Gastroesophageal sphincter (tissue), 4 donors: ENCODE measurements around the gene ZBTB17. TPM values are rescaled to one million over a fixed set of nuclear protein-coding genes. Genes with fewer than 3 reads are reported as not detected.

ENCODE experiments used
- ATAC-seq: fragments of 150-250 bp; one replicate; pipeline ENCODE4 v1.9.1; 2016; ENCODE audit warnings: mild to moderate bottlenecking, moderate library complexity
- H3K27ac ChIP-seq, 4 donors: fragments of 200-600 bp; sonication (generic) in 3 of 4; 1 replicate in 3 of 4; 2 replicates in 1 of 4; pipeline ENCODE4 v1.5.1; 2016 to 2019
- H3K27me3 ChIP-seq: fragments of 200-600 bp; sonication (generic); one replicate; pipeline ENCODE4 v1.5.1; 2019
- H3K36me3 ChIP-seq, 2 donors: fragments of 200-600 bp; sonication (generic); one replicate each; pipeline ENCODE4 v1.5.1; 2019; ENCODE audit warnings: control low read depth in 1 of 2
- H3K4me1 ChIP-seq, 3 donors: fragments of 200-600 bp; sonication (generic); 1 replicate in 2 of 3; 2 replicates in 1 of 3; pipeline ENCODE4 v1.5.1; 2016 to 2019; ENCODE audit warnings: control low read depth in 2 of 3
- H3K4me3 ChIP-seq, 2 donors: fragments of 200-600 bp; sonication (generic); one replicate each; pipeline ENCODE4 v1.5.1; 2019; ENCODE audit warnings: mild to moderate bottlenecking in 1 of 2, moderate library complexity in 1 of 2
- H3K9me3 ChIP-seq, 3 donors: fragments of 200-600 bp; sonication (generic); one replicate each; pipeline ENCODE4 v1.5.1; 2017 to 2019; ENCODE audit warnings: control low read depth in 2 of 3
- CTCF ChIP-seq, 4 experiments: fragments of 200-600 bp in 2 of 4; fragments of 450-650 bp in 2 of 4; sonication (generic) in 1 of 4; IDR thresholded peaks; one replicate each; pipeline ENCODE4 v1.5.1; 2017 to 2019; ENCODE audit warnings: antibody characterized with exemption in 4 of 4, mild to moderate bottlenecking in 2 of 4, moderate library complexity in 2 of 4
- EP300 ChIP-seq: sonication (generic); formaldehyde crosslinking; IDR thresholded peaks from one replicate; pipeline ENCODE4 v1.6.1; 2017; ENCODE audit warnings: antibody characterized with exemption, mild to moderate bottlenecking
- POLR2A ChIP-seq, 2 donors: fragments of 450-650 bp; IDR thresholded peaks; one replicate each; pipeline ENCODE4 v1.6.1; 2017; ENCODE audit warnings: antibody characterized with exemption in 2 of 2, mild to moderate bottlenecking in 2 of 2, moderate library complexity in 1 of 2
- POLR2AphosphoS5 ChIP-seq: sonication (generic); formaldehyde crosslinking; IDR thresholded peaks from one replicate; pipeline ENCODE4 v1.6.1; 2017; ENCODE audit warnings: antibody characterized with exemption
- WGBS, 2 donors: methylation state at CpG; one replicate each; pipeline ENCODE4 v1.1.5; 2018; ENCODE audit warnings: low coverage in 1 of 2; 5-methylcytosine and 5-hydroxymethylcytosine counted together
- total RNA-seq, 4 donors: library from RNA; depleted of rRNA; stranded (reverse); fragments of >200 nt; gene quantifications; one replicate each; pipeline ENCODE4 v1.1.0, GENCODE V29; 2016

The ZBTB17 gene
- total RNA-seq, 4 donors from 2014 or later = 24.0 to 65.7 (median 29.0) TPM

GRCh38 chr1:16020325-16020724 is 44.4 kb upstream of the ZBTB17 start:
- no peak for ATAC-seq
- WGBS, 2 donors = 48% methylated on average over 3 of the region's 6 CpGs; no CpG with 5 or more reads in 1 of the 2 donors
- Histone ChIP-seq H3K4me3 (no peak overlapping the region), H3K36me3 (no peaks in the 10 kb centered on the region), H3K9me3 (no peaks in the 10 kb centered on the region), H3K4me1 (peaks cover 18 to 69% (median 30%) of the 10 kb centered on the region in 3 donors), H3K27me3 (no peaks in the 10 kb centered on the region), H3K27ac (peak overlapping the region; percentile 86 to 95 (median 92))
- no peak for TF ChIP-seq POLR2A (IDR thresholded peaks at IDR 0.05)
- no peak for TF ChIP-seq CTCF (IDR thresholded peaks at IDR 0.05)
- TF ChIP-seq POLR2AphosphoS5 = no peak
- TF ChIP-seq EP300 = no peak

GRCh38 chr1:16019644-16020277 is 43.9 kb upstream of the ZBTB17 start:
- no CpG with 5 or more reads among the region's 9 CpGs for WGBS, 2 donors
- Histone ChIP-seq H3K36me3 (no peaks in the 10 kb centered on the region), H3K4me3 (no peak overlapping the region), H3K4me1 (peaks cover 18 to 75% (median 33%) of the 10 kb centered on the region in 3 donors), H3K27me3 (no peaks in the 10 kb centered on the region), H3K9me3 (no peaks in the 10 kb centered on the region), H3K27ac (peak overlapping the region; percentile 86 to 95 (median 92))
- no peak for ATAC-seq
- no peak for TF ChIP-seq POLR2AphosphoS5

- 43% methylated on average over 5 of the region's 23 CpGs; no CpG with 5 or more reads in 1 of the 2 donors for WGBS, 2 donors
- H3K9me3 ChIP-seq = no peaks in the 10 kb centered on the region
- no peak for ATAC-seq
- no peaks in the 10 kb centered on the region for H3K36me3 ChIP-seq
- TF ChIP-seq POLR2AphosphoS5 = no peak
- TF ChIP-seq CTCF (IDR thresholded peaks at IDR 0.05) = no peak
- TF ChIP-seq EP300 = no peak
- TF ChIP-seq POLR2A (IDR thresholded peaks at IDR 0.05) = no peak
- no peaks in the 10 kb centered on the region for H3K27me3 ChIP-seq
- H3K27ac ChIP-seq = peak overlapping the region; percentile 86 to 95 (median 92)
- peaks cover 18 to 83% (median 33%) of the 10 kb centered on the region in 3 donors for H3K4me1 ChIP-seq
- H3K4me3 ChIP-seq = peak overlapping the region in 1 of 2 donors; percentile 66
These were observed 43.1 kb upstream of the ZBTB17 start for GRCh38 chr1:16018749-16019643.

- WGBS, 2 donors = 30% methylated on average over 2 of the region's 4 CpGs; no CpG with 5 or more reads in 1 of the 2 donors
- ATAC-seq = peak; percentile 26
- no peaks in the 10 kb centered on the region for H3K9me3 ChIP-seq
- H3K27ac ChIP-seq = peak overlapping the region; percentile 86 to 95 (median 92)
- no peaks in the 10 kb centered on the region for H3K27me3 ChIP-seq
- no peaks in the 10 kb centered on the region for H3K36me3 ChIP-seq
- peaks cover 18 to 90% (median 38%) of the 10 kb centered on the region in 3 donors for H3K4me1 ChIP-seq
- no peak for TF ChIP-seq POLR2A (IDR thresholded peaks at IDR 0.05)
- TF ChIP-seq EP300 = no peak
- peak overlapping the region in 1 of 2 donors; percentile 66 for H3K4me3 ChIP-seq
These were observed 42.4 kb upstream of the ZBTB17 start for GRCh38 chr1:16018308-16018707.

GRCh38 chr1:16017461-16018303 is 41.8 kb upstream of the ZBTB17 start, which contains the start of gene HSPB7:
TSS of gene HSPB7 (minus strand) at chr1:16018043. CDS start at chr1:16017963, 80 bp downstream.
- peaks cover 18 to 96% (median 43%) of the 10 kb centered on the region in 3 donors for H3K4me1 ChIP-seq
- H3K27me3 ChIP-seq = no peaks in the 10 kb centered on the region
- peak within 1 kb of the TSS; percentile 46 to 66 for H3K4me3 ChIP-seq
- no peaks in the 10 kb centered on the region for H3K9me3 ChIP-seq
- WGBS, 2 donors = 2% methylated on average over 19 of the region's 37 CpGs; no CpG with 5 or more reads in 1 of the 2 donors
- no peaks in the 10 kb centered on the region for H3K36me3 ChIP-seq
- ATAC-seq = peak; percentile 82
- peak; percentile 92 to 94 for TF ChIP-seq POLR2A (IDR thresholded peaks at IDR 0.05)
- peak; percentile 97 for TF ChIP-seq POLR2AphosphoS5
- peak; percentile 46 for TF ChIP-seq EP300
- peak in 2 of 4 experiments; percentile 28 to 29 for TF ChIP-seq CTCF (IDR thresholded peaks at IDR 0.05)
- peak within 1 kb of the TSS; percentile 86 to 95 (median 92) for H3K27ac ChIP-seq
